ENCODE data around the gene ACSS3.

GRCh38 chr12:81203671-81204204, 125.9 kb downstream of the ACSS3 start:
- no peak for TF ChIP-seq EGR1 (IDR thresholded peaks at IDR 0.05)
- no peak for TF ChIP-seq REST (IDR thresholded peaks at IDR 0.05; ENCODE audit: low read depth)
- TF ChIP-seq YY1 (IDR thresholded peaks at IDR 0.05; ENCODE audit: low read depth): no peak
- no peak for TF ChIP-seq FOXM1 (IDR thresholded peaks at IDR 0.05; ENCODE audit: borderline replicate concordance, low read depth)
- no peak for TF ChIP-seq EP300 (IDR thresholded peaks at IDR 0.05; ENCODE audit: borderline replicate concordance)
- no peak for TF ChIP-seq MAX (IDR thresholded peaks at IDR 0.05)
- TF ChIP-seq TCF12 (IDR thresholded peaks at IDR 0.05; ENCODE audit: low read depth): no peak
- no peak for TF ChIP-seq NFIC (IDR thresholded peaks at IDR 0.05)
- TF ChIP-seq TAF1 (IDR thresholded peaks at IDR 0.05; ENCODE audit: low read depth): no peak
- TF ChIP-seq USF1 (IDR thresholded peaks at IDR 0.05): no peak
- TF ChIP-seq RAD21 (IDR thresholded peaks at IDR 0.05; ENCODE audit: low read depth): no peak
- no peak for TF ChIP-seq TEAD4 (IDR thresholded peaks at IDR 0.05)

Data from Ishikawa (cell line).